HG02763 (cell line): Measurements from ENCODE around the gene PTPRR.
A peak's percentile ranks its signal among the peaks of the same experiment; 100 is the strongest.

Experiments
- ATAC-seq: cut with Tn5 transposase; IDR thresholded peaks from one replicate; pipeline ENCODE4 v1.9.1; 2021; ENCODE audit warnings: mild to moderate bottlenecking, moderate library complexity; ENCODE audit not compliant: unreplicated experiment

Gene PTPRR

DNA sequence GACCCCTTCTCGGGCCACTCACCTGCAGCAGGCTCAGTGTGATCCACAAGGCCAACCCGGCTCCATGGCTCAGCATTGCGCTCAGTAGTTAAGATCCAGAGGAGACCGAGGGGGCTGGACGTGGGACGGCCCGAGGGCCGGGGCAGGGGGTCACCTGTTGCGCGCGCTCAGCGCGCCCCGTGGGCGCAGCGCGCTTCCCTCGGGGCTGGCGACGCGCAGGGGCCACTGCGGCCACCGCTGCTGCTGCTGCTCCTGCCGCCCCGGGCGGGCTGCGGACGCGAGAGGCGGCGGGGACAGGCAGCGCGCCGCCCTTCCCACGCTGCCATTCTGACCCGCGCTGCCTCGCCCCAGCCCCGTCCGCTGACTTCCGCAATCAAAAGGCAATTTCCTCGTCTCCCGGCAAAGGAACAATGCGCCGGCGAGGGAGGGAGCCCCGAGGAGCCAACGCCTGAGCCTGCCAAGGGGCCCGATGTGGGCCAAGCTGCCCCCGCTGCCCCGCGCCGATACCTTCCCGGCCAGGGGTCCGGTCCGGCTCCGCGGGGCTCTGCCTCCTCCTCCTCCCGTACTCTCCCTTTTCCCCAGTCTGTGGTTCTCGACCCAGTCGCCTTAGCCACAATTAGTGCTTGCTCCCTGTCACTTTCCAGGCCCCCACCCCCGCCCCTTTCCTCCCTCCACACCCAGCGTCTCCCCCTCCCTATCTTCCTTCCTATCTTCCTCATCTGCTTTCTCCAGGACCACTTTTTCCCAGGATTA, 310.6 kb downstream of the PTPRR start:
- ATAC-seq, result no peak

GRCh38 chr12:70609203-70609602, 311.3 kb downstream of the PTPRR start:
- no peak for ATAC-seq

DNA sequence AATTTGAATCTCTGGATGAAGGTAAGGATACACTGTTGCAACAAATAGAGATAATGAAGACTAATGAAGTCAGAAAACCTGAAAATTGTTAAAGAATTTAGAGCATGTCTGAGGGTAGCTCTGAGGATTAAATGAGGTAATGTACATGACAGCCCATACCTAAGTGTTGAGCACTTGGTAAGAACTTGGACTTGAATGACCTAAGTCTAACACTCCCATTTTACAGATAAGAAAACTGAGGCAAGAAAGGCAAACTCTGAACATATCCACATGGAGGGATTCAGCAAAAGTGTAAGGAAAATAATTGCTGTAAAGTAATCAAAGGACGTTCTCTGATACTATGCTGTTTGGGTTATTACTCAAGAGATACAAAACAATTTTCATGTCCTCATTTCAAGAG, 312.4 kb downstream of the PTPRR start:
- ATAC-seq, result no peak

DNA sequence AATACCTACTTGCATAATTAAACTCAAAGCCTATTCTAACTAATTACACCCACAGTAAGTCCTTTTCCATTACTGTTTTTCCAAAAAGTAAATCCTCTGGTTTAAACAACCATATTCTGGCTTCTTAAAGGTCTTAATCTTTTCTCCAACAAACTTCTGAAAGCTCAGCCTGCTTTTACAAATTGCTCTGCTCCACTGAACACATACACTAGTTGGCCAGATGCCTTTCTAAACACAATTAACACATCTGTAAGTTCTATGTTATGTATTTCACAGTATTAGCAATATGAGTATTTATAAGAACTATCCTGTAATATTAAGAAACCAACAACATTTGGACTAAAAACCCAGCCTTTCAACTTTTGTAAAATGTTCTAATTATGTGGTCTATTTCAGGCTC, 313.4 kb downstream of the PTPRR start:
- no peak for ATAC-seq

DNA sequence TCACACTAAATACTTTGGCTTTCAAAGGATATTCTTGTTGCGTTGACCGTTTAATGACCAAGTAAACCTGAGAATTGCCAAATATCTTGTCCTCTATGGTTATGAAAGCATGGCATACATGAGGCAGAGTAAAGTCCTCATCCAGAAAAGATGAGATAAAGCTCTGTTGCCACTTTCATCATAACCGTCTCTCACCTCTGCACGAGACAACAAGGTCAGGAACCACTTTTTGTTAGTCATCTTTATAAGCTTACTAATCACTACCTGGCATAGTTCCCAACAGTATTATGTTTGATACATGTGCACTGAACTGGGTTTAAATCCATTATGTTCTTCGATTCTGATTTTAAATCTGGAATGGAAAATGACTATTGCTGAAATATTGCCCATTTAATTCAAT, 314.6 kb downstream of the PTPRR start:
- ATAC-seq, result no peak

DNA sequence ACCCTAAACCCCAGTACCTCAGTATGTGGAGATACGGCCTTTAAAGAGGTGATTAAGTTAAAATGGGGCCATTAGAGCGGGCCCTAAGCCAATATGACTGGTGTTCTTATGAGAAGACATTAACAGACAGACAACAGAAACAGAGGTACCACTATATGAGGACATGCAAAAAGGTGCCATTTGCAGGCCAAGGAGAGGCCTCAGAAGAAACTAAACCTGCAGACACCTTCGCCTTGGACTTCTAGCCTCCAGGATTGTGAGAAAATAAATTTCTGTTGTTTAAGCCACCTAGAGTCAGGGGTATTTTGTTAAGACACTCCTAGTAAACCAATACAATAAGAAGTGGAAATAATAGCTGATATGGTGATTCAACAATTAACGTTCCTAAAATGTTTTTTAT, 315.9 kb downstream of the PTPRR start:
- no peak for ATAC-seq

DNA sequence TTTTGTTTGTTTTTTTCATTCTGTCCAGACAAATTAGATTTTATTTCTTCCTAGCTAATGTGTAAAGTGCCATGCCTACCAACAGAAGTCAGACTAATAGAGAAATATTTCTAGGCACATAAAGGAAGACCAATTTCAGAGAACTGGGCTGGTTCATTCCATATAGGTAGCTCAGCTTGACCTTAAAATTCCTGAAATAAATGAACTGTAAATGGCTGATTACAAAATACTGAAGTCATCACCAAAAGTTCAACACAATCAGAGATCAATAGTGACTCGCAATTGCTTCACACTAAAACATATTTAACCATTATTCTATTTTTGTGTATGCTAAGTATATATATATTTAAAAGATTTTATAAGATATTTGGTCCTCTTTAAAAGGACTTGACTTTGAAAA, 317.5 kb downstream of the PTPRR start:
- no peak for ATAC-seq

DNA sequence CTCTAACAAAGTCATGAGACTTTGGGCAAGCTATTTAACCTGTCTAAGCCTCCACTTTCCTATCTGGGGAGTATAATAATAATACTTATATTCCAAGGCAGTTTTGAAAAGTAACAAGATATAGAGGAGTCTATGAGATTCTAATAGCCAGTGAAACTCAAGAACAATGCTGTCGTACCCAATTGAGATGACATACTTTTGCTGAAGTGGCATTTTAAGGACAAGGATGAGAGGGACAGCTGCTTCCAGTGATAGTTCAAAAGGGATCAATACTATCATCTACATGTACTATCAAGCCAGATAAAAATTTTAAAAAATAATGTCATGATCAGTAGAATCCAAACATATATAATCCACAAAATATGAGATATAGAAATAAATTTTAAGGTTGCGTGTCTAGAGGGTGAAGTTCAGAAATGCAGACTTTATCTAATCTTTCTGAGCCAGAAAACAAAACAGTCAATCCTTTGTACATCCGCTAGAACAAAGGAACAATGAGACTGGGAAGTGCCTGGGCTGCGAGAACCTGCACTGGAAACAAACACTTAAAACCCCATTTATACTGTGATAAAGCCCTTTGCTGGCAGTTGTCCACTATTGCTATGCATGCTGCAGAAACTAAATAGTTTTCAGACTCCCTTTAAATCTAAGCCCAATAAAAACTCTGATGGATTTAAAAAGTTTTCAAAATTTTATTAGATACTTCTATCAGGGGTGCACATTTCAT, 321.9 kb downstream of the PTPRR start:
- no peak for ATAC-seq

DNA sequence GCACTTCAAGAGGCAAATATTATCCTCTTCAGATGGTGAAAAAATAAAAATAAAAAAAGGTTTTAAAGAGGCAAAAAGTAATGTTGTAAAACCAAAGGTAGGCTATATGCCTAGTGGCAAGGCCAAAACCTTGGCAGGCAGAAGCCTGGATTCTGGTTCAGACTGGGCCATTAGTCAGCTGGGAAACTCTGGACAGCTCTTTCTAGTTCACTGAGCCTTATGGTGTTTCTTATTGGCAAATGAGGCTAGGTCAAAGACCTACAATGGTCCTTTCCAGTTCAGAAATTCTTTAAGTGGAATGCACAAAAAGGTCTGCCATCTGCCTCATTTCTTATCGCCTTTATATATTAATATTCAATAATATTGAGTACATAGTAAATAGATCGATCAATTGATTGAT, 327.9 kb downstream of the PTPRR start:
- no peak for ATAC-seq

GRCh38 chr12:70590549-70591226, 329.9 kb downstream of the PTPRR start:
- no peak for ATAC-seq

- peak; percentile 76 for ATAC-seq
Measured at GRCh38 chr12:70590051-70590450, 330.5 kb downstream of the PTPRR start.
